Kidney (tissue), 14 donors: ENCODE results near the gene HOXA10. TPM values are rescaled to one million over a fixed set of nuclear protein-coding genes. Genes with fewer than 3 reads are reported as not detected.

Experiments used
- DNase-seq, 5 donors: peaks; one replicate each; pipeline ENCODE4 v3.0.0-alpha.2; 2013 to 2020
- FAIRE-seq: peaks from 2 replicates; lab custom pipeline; 2012; peaks lifted over from hg19 to GRCh38; lab: Jason Lieb, UNC
- H3K27ac ChIP-seq, 2 donors: one replicate each; pipeline ENCODE4 v1.7.0; 2013; ENCODE audit warnings: low read depth in 2 of 2, low read length in 2 of 2, inconsistent platforms in 1 of 2
- H3K27me3 ChIP-seq: one replicate; pipeline ENCODE4 v1.7.1; 2013; ENCODE audit warnings: low read length, inconsistent platforms; ENCODE audit not compliant: control insufficient read depth, insufficient read depth
- H3K36me3 ChIP-seq, 3 donors: one replicate each; pipeline versions ENCODE4 v1.7.0 to v1.7.1; 2013; ENCODE audit warnings: low read length in 3 of 3, control low read depth in 1 of 3, inconsistent platforms in 1 of 3; ENCODE audit not compliant: insufficient read depth in 3 of 3, control insufficient read depth in 2 of 3
- H3K4me1 ChIP-seq, 3 donors: one replicate each; pipeline versions ENCODE4 v1.7.0 to v1.7.1; 2013; ENCODE audit warnings: low read length in 3 of 3, inconsistent platforms in 1 of 3, low read depth in 1 of 3; ENCODE audit not compliant: control insufficient read depth in 2 of 3, insufficient read depth in 2 of 3
- H3K4me3 ChIP-seq, 3 donors: one replicate each; pipeline versions ENCODE4 v1.7.0 to v1.8.1; 2013; ENCODE audit warnings: low read length in 3 of 3, control low read depth in 1 of 3, inconsistent platforms in 1 of 3
- H3K9ac ChIP-seq, 3 donors: one replicate each; pipeline versions ENCODE4 v1.7.0 to v1.7.1; 2013; ENCODE audit warnings: low read length in 3 of 3, control low read depth in 1 of 3, inconsistent platforms in 1 of 3
- H3K9me3 ChIP-seq, 3 donors: one replicate each; pipeline versions ENCODE4 v1.7.0 to v1.7.1; 2013; ENCODE audit warnings: low read length in 3 of 3, control low read depth in 1 of 3, inconsistent platforms in 1 of 3; ENCODE audit not compliant: control insufficient read depth in 2 of 3, insufficient read depth in 1 of 3
- CTCF ChIP-seq: IDR thresholded peaks from 3 replicates; pipeline ENCODE4 v1.5.1; 2012; ENCODE audit warnings: mild to moderate bottlenecking, moderate library complexity, borderline replicate concordance; ENCODE audit not compliant: insufficient read depth; ENCODE audit errors: extremely low read depth
- intact Hi-C: fragments of 100-400 bp; cut with DNase I; formaldehyde crosslinking; loops from one replicate; pipeline ENCODE4 v1.11.1; 2022
- polyA plus RNA-seq: library from polyadenylated mRNA; stranded (reverse); fragments of 350-450 nt; fragmentation: Illumina TruSeq; extraction: RNeasy Lipid Tissue Mini Kit (QIAGEN cat#74804); gene quantifications from one replicate; pipeline ENCODE4 v1.2.3, GENCODE V29; 2014; ENCODE audit warnings: low read depth, low replicate concordance; ENCODE audit not compliant: insufficient read depth
- total RNA-seq: library from RNA; stranded (reverse); fragmentation: NEBNext Ultra II Directional; extraction: Animal tissue kit (Norgen Biotek cat#: 25700); gene quantifications from one replicate; pipeline ENCODE4 v1.2.1, GENCODE V29; 2021
- donor health status: control.
- donor health status: control.
- donor health status: control.
- donor health status: control.
- donor health status: control.
- donor health status: DM: yes; HTN: yes; CAD: no.
- donor health status: Normal renal cell carcinoma (clear cell type).

The HOXA10 gene
- total and polyA plus RNA-seq, 2 donors from 2014 or later = 16.3 to 17.9 TPM

GRCh38 chr7:27211764-27212204 lies 37.7 kb upstream of the HOXA10 start:
- Histone ChIP-seq H3K9ac (no peak overlapping the region), H3K27me3 (peaks cover 70% of the 10 kb centered on the region), H3K4me3 (no peak overlapping the region), H3K9me3 (no peaks in the 10 kb centered on the region), H3K4me1 (peaks cover 0 to 6% (median 0%) of the 10 kb centered on the region in 3 donors), H3K36me3 (no peaks in the 10 kb centered on the region), H3K27ac (no peak overlapping the region)
- peak in 1 of 5 donors; percentile 39 for DNase-seq
- no peak for FAIRE-seq
- intact Hi-C loops = no loop called here
- TF ChIP-seq CTCF = no peak

- no peak overlapping the region for H3K27ac ChIP-seq
- H3K27me3 ChIP-seq = peaks cover 75% of the 10 kb centered on the region
- DNase-seq (no peak), FAIRE-seq (no peak)
- intact Hi-C loops = no loop called here
- no peaks in the 10 kb centered on the region for H3K9me3 ChIP-seq
- peaks cover 0 to 6% (median 0%) of the 10 kb centered on the region in 3 donors for H3K4me1 ChIP-seq
- no peak for TF ChIP-seq CTCF
- no peak overlapping the region for H3K9ac ChIP-seq
- peak overlapping the region in 1 of 3 donors; percentile 32 for H3K4me3 ChIP-seq
- H3K36me3 ChIP-seq = no peaks in the 10 kb centered on the region
Observed at GRCh38 chr7:27211084-27211446, 36.9 kb upstream of the HOXA10 start.

GRCh38 chr7:27210441-27211083 lies 36.4 kb upstream of the HOXA10 start:
- Histone ChIP-seq H3K36me3 (no peaks in the 10 kb centered on the region), H3K4me3 (peak overlapping the region in 1 of 3 donors; percentile 32), H3K9me3 (peaks cover 0 to 3% (median 0%) of the 10 kb centered on the region in 3 donors), H3K27ac (no peak overlapping the region), H3K27me3 (peaks cover 79% of the 10 kb centered on the region), H3K4me1 (peaks cover 0 to 6% (median 0%) of the 10 kb centered on the region in 3 donors), H3K9ac (no peak overlapping the region)
- intact Hi-C loops = no loop called here
- FAIRE-seq (no peak), DNase-seq (peak in 4 of 5 donors; percentile 63 to 74 (median 66))
- TF ChIP-seq CTCF = peak; percentile 55
